ENCODE results near the gene FOXK2.

DNA sequence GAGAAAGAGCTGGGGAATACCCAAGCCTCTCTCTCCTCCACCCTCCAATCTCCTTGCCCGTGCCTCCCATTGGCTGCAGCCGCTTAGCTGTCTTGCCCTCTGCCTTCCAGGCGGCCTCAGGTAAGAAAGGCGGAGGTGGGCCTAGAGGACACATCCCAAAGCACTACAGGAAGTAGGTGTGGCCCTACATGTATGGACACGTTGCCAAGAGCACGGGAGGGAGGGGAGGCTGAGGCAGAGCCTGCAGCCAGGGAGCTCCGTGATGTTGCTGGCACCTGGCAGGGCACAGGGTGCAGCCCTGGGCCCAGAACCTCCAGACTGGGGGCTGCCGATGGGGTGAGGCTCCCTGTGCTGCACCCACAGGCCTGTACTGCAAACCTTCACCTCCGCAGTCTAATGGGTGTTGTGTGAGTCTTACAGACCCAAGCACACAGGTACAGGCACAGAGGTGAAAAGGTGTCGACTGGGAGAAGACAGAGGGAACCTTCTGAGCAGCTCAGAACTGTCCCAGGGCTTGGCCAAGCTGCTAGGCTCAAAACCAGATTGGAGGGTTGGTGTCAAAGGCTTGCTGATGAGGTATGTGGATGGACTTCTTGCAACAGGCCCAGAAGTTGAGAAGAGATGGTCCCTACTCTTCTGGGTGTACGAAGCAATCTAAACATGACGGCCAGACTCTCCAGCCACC lies 23.5 kb upstream of the FOXK2 start:
- TF ChIP-seq, protein P1, sequence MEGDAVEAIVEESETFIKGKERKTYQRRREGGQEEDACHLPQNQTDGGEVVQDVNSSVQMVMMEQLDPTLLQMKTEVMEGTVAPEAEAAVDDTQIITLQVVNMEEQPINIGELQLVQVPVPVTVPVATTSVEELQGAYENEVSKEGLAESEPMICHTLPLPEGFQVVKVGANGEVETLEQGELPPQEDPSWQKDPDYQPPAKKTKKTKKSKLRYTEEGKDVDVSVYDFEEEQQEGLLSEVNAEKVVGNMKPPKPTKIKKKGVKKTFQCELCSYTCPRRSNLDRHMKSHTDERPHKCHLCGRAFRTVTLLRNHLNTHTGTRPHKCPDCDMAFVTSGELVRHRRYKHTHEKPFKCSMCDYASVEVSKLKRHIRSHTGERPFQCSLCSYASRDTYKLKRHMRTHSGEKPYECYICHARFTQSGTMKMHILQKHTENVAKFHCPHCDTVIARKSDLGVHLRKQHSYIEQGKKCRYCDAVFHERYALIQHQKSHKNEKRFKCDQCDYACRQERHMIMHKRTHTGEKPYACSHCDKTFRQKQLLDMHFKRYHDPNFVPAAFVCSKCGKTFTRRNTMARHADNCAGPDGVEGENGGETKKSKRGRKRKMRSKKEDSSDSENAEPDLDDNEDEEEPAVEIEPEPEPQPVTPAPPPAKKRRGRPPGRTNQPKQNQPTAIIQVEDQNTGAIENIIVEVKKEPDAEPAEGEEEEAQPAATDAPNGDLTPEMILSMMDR (IDR thresholded peaks at IDR 0.05) = no peak
- TF ChIP-seq EZH2 (IDR thresholded peaks at IDR 0.05; ENCODE audit: borderline replicate concordance, insufficient read depth, low read depth, low read length, poor library complexity, severe bottlenecking) = no peak

Measured in B cell (primary cell).